K562 (cell line): ENCODE results near the gene SERPINF2. TPM values are rescaled to one million over a fixed set of nuclear protein-coding genes. Genes with fewer than 3 reads are reported as not detected.

Source experiments
- ATAC-seq: fragments of 200-7000 bp; cut with Tn5 transposase; 3 replicates; pipeline ENCODE4 v1.9.1; 2020; ENCODE audit warnings: moderate library complexity
- BruUV-seq: library from RNA; stranded (reverse); fragments of 400-500 nt; replicated peaks from 2 replicates; lab custom pipeline; 2021; lab: Mats Ljungman, UMichigan
- CTCF ChIA-PET: fragments of 300-600 bp; formaldehyde crosslinking; extraction: SDS; loops from one replicate; lab custom pipeline; 2021; ENCODE audit warnings: low intra/inter-chr PET ratio; lab: Yijun Ruan, JAX
- POLR2A ChIA-PET: fragments of 300-600, 350-650 bp; sonication (Branson Sonifier 250); formaldehyde crosslinking; extraction: SDS; loops from one replicate; lab custom pipeline; 2021; ENCODE audit warnings: antibody characterized with exemption, inconsistent platforms; lab: Yijun Ruan, JAX
- DNase-seq, 4 experiments: peaks; one replicate each; pipeline versions ENCODE4 v3.0.0 to v3.0.0-alpha.2; 2011 to 2018; ENCODE audit warnings: low spot score in 3 of 4, mixed read lengths in 3 of 4; ENCODE audit errors: extremely low read depth in 1 of 4
- FAIRE-seq: peaks from 2 replicates; lab custom pipeline; 2011; peaks lifted over from hg19 to GRCh38; lab: Jason Lieb, UNC
- H2AFZ ChIP-seq: 2 replicates; pipeline ENCODE4 v1.6.0; 2011; ENCODE audit warnings: low read depth, low read length, control low read depth, inconsistent platforms
- H3K27ac ChIP-seq: fragments of 200-600 bp; 3 replicates; pipeline ENCODE4 v1.8.0; 2011; ENCODE audit warnings: low read depth, mild to moderate bottlenecking, control low read depth, inconsistent platforms, low read length, moderate library complexity, mixed read lengths; ENCODE audit errors: extremely low read depth
- H3K27me3 ChIP-seq, 2 experiments: fragments of 300-600 bp in 1 of 2; 2 replicates in 1 of 2; 3 replicates in 1 of 2; pipeline versions ENCODE4 v1.6.0 to v1.8.0; 2011; ENCODE audit warnings: inconsistent platforms in 2 of 2, low read length in 2 of 2, mild to moderate bottlenecking in 1 of 2, mixed read lengths in 1 of 2, moderate library complexity in 1 of 2; ENCODE audit not compliant: control insufficient read depth in 2 of 2, insufficient read depth in 2 of 2
- H3K36me3 ChIP-seq: fragments of 300-600 bp; 3 replicates; pipeline ENCODE4 v1.8.0; 2011; ENCODE audit warnings: mild to moderate bottlenecking, low read length, inconsistent platforms; ENCODE audit not compliant: control insufficient read depth, insufficient read depth
- H3K4me1 ChIP-seq, 2 experiments: fragments of 200-600 bp in 1 of 2; replicated peaks in 1 of 2; 2 replicates in 1 of 2; 3 replicates in 1 of 2; pipeline versions ENCODE4 v1.5.1 to v1.8.0; 2011; ENCODE audit warnings: inconsistent platforms in 2 of 2, low read length in 2 of 2, mild to moderate bottlenecking in 1 of 2, mixed read lengths in 1 of 2, moderate library complexity in 1 of 2; ENCODE audit not compliant: control insufficient read depth in 2 of 2, insufficient read depth in 2 of 2
- H3K4me2 ChIP-seq: 2 replicates; pipeline ENCODE4 v1.6.1; 2011; ENCODE audit warnings: low read length, control low read depth, inconsistent platforms, mixed read lengths; ENCODE audit not compliant: insufficient read depth
- H3K4me3 ChIP-seq: fragments of 200-600 bp; sonication (generic), shearing (Covaris generic); 2 replicates; pipeline ENCODE4 v1.5.1; 2016; ENCODE audit warnings: control low read depth, inconsistent platforms
- H3K79me2 ChIP-seq: fragments of 200-600 bp; 3 replicates; pipeline ENCODE4 v1.8.0; 2011; ENCODE audit warnings: low read length, inconsistent platforms; ENCODE audit not compliant: control insufficient read depth, insufficient read depth
- H3K9ac ChIP-seq, 2 experiments: 2 replicates each; pipeline versions ENCODE4 v1.6.0 to v1.6.1; 2011; ENCODE audit warnings: low read depth in 2 of 2, low read length in 2 of 2, control low read depth in 1 of 2, inconsistent platforms in 1 of 2, mild to moderate bottlenecking in 1 of 2, mixed read lengths in 1 of 2; ENCODE audit not compliant: insufficient read depth in 1 of 2
- H3K9me1 ChIP-seq: one replicate; pipeline ENCODE4 v1.6.0; 2011; ENCODE audit warnings: inconsistent platforms, mild to moderate bottlenecking, low read length, moderate library complexity; ENCODE audit not compliant: control insufficient read depth, insufficient read depth
- H3K9me3 ChIP-seq: replicated peaks from 2 replicates; pipeline ENCODE4 v1.5.1; 2011; ENCODE audit warnings: low read depth, low read length, inconsistent platforms; ENCODE audit not compliant: control insufficient read depth, insufficient read depth
- H4K20me1 ChIP-seq: replicated peaks from 2 replicates; pipeline ENCODE4 v1.6.1; 2011; ENCODE audit warnings: low read length, inconsistent platforms, mixed read lengths; ENCODE audit not compliant: control insufficient read depth, insufficient read depth
- GABPB1 ChIP-seq: sonication (generic); formaldehyde crosslinking; IDR thresholded peaks from 2 replicates; pipeline ENCODE4 v1.8.0; 2022; ENCODE audit warnings: mild to moderate bottlenecking, missing genetic modification reagents
- MTA2 ChIP-seq: fragments of 450-650 bp; IDR thresholded peaks from 2 replicates; pipeline ENCODE4 v1.6.1; 2016; ENCODE audit warnings: low read depth
- PYGO2 ChIP-seq: fragments of 450-650 bp; IDR thresholded peaks from 2 replicates; pipeline ENCODE4 v1.6.1; 2016; ENCODE audit warnings: mild to moderate bottlenecking, missing genetic modification characterization, moderate library complexity, missing compliant biosample characterization
- SRF ChIP-seq, 2 experiments: fragments of 250-450, 450-650 bp in 1 of 2; sonication (Bioruptor Pico) in 1 of 2; sonication (generic) in 1 of 2; formaldehyde crosslinking; IDR thresholded peaks; 2 replicates each; pipeline versions ENCODE4 v1.5.0 to v1.5.1; 2020 to 2022; ENCODE audit warnings: mild to moderate bottlenecking in 1 of 2, missing genetic modification reagents in 1 of 2
- ZNF583 ChIP-seq: fragments of 250-450 bp; sonication (Bioruptor Pico); IDR thresholded peaks from 2 replicates; pipeline ENCODE4 v1.4.0; 2020
- ZNF695 ChIP-seq: fragments of 450-650 bp; formaldehyde crosslinking; IDR thresholded peaks from 2 replicates; pipeline ENCODE4 v1.4.0; 2020; ENCODE audit warnings: mild to moderate bottlenecking, moderate library complexity
- WGBS: fragments of 100-300 bp; shearing (Covaris generic); methylation state at CpG from one replicate; pipeline ENCODE4 v1.1.6; 2016; ENCODE audit warnings: low coverage, mixed read lengths; ENCODE audit not compliant: insufficient coverage; ENCODE audit errors: missing lambda C conversion rate; 5-methylcytosine and 5-hydroxymethylcytosine counted together
- in situ Hi-C: fragments of 300-500 bp; cut with MboI; formaldehyde crosslinking; loops from 4 replicates; pipeline ENCODE4 v1.15.0; 2018; ENCODE audit warnings: inconsistent platforms, mixed read lengths
- intact Hi-C: fragments of 100-400 bp; cut with micrococcal nuclease; formaldehyde crosslinking; loops from 2 replicates; pipeline ENCODE4 v1.14.2; 2022
- polyA plus RNA-seq, 8 experiments: library from polyadenylated mRNA; depleted of rRNA in 4 of 8; stranded (reverse) in 5 of 8; unstranded in 3 of 8; fragments of >200 nt; fragmentation: Nextera tagmentation in 2 of 8; fragmentation: Illumina TruSeq in 1 of 8; extraction: Ambion mirVana in 2 of 8; extraction: Trizol in 1 of 8; gene quantifications; 2 replicates each; pipeline versions ENCODE4 v1.2.1 to v1.2.3, GENCODE V29; 2011 to 2014; ENCODE audit warnings: inconsistent platforms in 1 of 8, missing spikeins in 1 of 8
- total RNA-seq, 7 experiments: library from RNA; depleted of rRNA in 6 of 7; stranded (reverse); fragments of >200 nt in 6 of 7; fragmentation: Illumina TruSeq in 2 of 7; extraction: Trizol in 2 of 7; gene quantifications; 2 replicates each; pipeline versions ENCODE4 v1.2.1 to v1.2.3, GENCODE V29; 2011 to 2021; ENCODE audit warnings: low replicate concordance in 1 of 7
- TF ChIP-seq, protein P1 (sequence below), 3 experiments: IDR thresholded peaks in 2 of 3; conservative IDR thresholded peaks in 1 of 3; 2 replicates each; pipeline ENCODE4 v1.5.1; 2011 to 2012; ENCODE audit warnings: low read length in 3 of 3, mild to moderate bottlenecking in 3 of 3, control low read depth in 2 of 3, improper control_type of control experiment in 1 of 3, inconsistent platforms in 1 of 3, low read depth in 1 of 3, mixed read lengths in 1 of 3, moderate library complexity in 1 of 3; ENCODE audit not compliant: insufficient read depth in 2 of 3
- TF ChIP-seq, protein P2 (sequence below): fragments of 200-800 bp; sonication (Bioruptor generic); IDR thresholded peaks from 2 replicates; pipeline ENCODE4 v1.6.1; 2017; ENCODE audit warnings: missing genetic modification characterization, missing compliant biosample characterization
- TF ChIP-seq, protein P3 (sequence below): fragments of 450-650 bp; formaldehyde crosslinking; IDR thresholded peaks from 2 replicates; pipeline ENCODE4 v1.4.0; 2020; ENCODE audit warnings: mild to moderate bottlenecking, mixed read lengths
- TF ChIP-seq, protein P4 (sequence below): fragments of 200-800 bp; sonication (Bioruptor generic); IDR thresholded peaks from 2 replicates; pipeline ENCODE4 v1.6.1; 2017; ENCODE audit warnings: missing genetic modification characterization, missing compliant biosample characterization
- TF ChIP-seq, protein P5 (sequence below): fragments of 450-650 bp; IDR thresholded peaks from 2 replicates; pipeline ENCODE4 v1.6.1; 2018; ENCODE audit not compliant: partially characterized antibody

SERPINF2 gene
- total and polyA plus RNA-seq, 9 of the 15 experiments (the other 6 are each of a cell fraction or from before 2014, with no cell fraction given): 0.22 TPM; not detected in 8

DNA sequence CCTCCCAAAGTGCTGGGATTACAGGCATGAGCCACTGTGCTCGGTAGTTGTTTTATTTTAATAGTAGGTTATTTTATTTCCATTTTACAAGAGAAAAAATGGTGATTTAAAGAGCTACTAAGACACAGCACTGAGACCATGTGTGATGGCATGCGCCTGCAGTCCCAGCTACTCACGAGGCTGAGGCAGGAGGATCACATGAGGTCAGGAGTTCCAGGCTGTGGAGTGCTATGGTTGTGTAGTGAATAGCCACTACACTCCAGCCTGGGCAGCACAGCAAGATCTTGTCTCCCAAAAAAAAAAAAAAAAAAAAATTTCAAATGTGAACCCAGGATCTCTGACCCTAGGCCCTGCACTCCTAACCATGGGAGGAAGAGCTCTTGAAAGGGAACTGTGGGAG, 22.9 kb downstream of the SERPINF2 start:
- ATAC-seq: no peak
- WGBS: 83% methylated on average over 2 of the region's 3 CpGs
- POLR2A ChIA-PET: interaction anchor here (0.6 to 1.2 kb wide), 5 partner anchors 10 to 113 kb away, joined by 3 to 4 read pairs (median 3); no protein-coding TSS in a partner anchor
- Histone ChIP-seq H3K27ac (no peak overlapping the region), H3K4me2 (no peak overlapping the region), H3K4me3 (no peak overlapping the region), H3K9me3 (no peaks in the 10 kb centered on the region), H2AFZ (no peak overlapping the region), H3K9me1 (no peaks in the 10 kb centered on the region), H3K36me3 (0 out of 3 replicates have a peak, but pooled peaks cover 4% of the 10 kb centered on the region), H3K4me1 (peaks cover 21 to 40% of the 10 kb centered on the region in 2 experiments; a peak in 4 of 5 replicates), H3K27me3 (no peaks in the 10 kb centered on the region), H3K9ac (peak overlapping the region in 1 of 2 experiments; percentile 76; a peak in 1 of 4 replicates), H3K79me2 (peaks cover 22% of the 10 kb centered on the region), H4K20me1 (no peaks in the 10 kb centered on the region)
- BruUV-seq: no TSS peak
- CTCF ChIA-PET: no interaction called here
- intact Hi-C loops (no loop called here), in situ Hi-C loops (loop anchor here (5.0 kb wide), 1 partner anchor 33 kb away; no protein-coding TSS in a partner anchor)
- DNase-seq: no peak
- FAIRE-seq: no peak
- TF ChIP-seq, protein P1, sequence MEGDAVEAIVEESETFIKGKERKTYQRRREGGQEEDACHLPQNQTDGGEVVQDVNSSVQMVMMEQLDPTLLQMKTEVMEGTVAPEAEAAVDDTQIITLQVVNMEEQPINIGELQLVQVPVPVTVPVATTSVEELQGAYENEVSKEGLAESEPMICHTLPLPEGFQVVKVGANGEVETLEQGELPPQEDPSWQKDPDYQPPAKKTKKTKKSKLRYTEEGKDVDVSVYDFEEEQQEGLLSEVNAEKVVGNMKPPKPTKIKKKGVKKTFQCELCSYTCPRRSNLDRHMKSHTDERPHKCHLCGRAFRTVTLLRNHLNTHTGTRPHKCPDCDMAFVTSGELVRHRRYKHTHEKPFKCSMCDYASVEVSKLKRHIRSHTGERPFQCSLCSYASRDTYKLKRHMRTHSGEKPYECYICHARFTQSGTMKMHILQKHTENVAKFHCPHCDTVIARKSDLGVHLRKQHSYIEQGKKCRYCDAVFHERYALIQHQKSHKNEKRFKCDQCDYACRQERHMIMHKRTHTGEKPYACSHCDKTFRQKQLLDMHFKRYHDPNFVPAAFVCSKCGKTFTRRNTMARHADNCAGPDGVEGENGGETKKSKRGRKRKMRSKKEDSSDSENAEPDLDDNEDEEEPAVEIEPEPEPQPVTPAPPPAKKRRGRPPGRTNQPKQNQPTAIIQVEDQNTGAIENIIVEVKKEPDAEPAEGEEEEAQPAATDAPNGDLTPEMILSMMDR (IDR thresholded peaks at IDR 0.05 in 2 of 3, conservative IDR thresholded peaks at IDR 0.05 in 1 of 3; ENCODE audit: insufficient read depth in 2 of 3, low read depth in 1 of 3, low read length in 3 of 3): no peak
- no peak for TF ChIP-seq SRF (CRISPR knock-in tag; IDR thresholded peaks at IDR 0.05)
- TF ChIP-seq, protein P2, sequence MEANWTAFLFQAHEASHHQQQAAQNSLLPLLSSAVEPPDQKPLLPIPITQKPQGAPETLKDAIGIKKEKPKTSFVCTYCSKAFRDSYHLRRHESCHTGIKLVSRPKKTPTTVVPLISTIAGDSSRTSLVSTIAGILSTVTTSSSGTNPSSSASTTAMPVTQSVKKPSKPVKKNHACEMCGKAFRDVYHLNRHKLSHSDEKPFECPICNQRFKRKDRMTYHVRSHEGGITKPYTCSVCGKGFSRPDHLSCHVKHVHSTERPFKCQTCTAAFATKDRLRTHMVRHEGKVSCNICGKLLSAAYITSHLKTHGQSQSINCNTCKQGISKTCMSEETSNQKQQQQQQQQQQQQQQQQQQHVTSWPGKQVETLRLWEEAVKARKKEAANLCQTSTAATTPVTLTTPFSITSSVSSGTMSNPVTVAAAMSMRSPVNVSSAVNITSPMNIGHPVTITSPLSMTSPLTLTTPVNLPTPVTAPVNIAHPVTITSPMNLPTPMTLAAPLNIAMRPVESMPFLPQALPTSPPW: no peak
- no peak for TF ChIP-seq PYGO2
- TF ChIP-seq ZNF583 (CRISPR knock-in tag): no peak
- TF ChIP-seq, protein P3, sequence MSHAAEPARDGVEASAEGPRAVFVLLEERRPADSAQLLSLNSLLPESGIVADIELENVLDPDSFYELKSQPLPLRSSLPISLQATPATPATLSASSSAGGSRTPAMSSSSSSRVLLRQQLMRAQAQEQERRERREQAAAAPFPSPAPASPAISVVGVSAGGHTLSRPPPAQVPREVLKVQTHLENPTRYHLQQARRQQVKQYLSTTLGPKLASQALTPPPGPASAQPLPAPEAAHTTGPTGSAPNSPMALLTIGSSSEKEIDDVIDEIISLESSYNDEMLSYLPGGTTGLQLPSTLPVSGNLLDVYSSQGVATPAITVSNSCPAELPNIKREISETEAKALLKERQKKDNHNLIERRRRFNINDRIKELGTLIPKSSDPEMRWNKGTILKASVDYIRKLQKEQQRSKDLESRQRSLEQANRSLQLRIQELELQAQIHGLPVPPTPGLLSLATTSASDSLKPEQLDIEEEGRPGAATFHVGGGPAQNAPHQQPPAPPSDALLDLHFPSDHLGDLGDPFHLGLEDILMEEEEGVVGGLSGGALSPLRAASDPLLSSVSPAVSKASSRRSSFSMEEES: no peak
- no peak for TF ChIP-seq ZNF695 (CRISPR knock-in tag)
- TF ChIP-seq GABPB1 (CRISPR knock-in tag): no peak
- TF ChIP-seq MTA2: no peak
- TF ChIP-seq, protein P4, sequence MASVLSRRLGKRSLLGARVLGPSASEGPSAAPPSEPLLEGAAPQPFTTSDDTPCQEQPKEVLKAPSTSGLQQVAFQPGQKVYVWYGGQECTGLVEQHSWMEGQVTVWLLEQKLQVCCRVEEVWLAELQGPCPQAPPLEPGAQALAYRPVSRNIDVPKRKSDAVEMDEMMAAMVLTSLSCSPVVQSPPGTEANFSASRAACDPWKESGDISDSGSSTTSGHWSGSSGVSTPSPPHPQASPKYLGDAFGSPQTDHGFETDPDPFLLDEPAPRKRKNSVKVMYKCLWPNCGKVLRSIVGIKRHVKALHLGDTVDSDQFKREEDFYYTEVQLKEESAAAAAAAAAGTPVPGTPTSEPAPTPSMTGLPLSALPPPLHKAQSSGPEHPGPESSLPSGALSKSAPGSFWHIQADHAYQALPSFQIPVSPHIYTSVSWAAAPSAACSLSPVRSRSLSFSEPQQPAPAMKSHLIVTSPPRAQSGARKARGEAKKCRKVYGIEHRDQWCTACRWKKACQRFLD (CRISPR knock-in tag): no peak
- TF ChIP-seq, protein P5, sequence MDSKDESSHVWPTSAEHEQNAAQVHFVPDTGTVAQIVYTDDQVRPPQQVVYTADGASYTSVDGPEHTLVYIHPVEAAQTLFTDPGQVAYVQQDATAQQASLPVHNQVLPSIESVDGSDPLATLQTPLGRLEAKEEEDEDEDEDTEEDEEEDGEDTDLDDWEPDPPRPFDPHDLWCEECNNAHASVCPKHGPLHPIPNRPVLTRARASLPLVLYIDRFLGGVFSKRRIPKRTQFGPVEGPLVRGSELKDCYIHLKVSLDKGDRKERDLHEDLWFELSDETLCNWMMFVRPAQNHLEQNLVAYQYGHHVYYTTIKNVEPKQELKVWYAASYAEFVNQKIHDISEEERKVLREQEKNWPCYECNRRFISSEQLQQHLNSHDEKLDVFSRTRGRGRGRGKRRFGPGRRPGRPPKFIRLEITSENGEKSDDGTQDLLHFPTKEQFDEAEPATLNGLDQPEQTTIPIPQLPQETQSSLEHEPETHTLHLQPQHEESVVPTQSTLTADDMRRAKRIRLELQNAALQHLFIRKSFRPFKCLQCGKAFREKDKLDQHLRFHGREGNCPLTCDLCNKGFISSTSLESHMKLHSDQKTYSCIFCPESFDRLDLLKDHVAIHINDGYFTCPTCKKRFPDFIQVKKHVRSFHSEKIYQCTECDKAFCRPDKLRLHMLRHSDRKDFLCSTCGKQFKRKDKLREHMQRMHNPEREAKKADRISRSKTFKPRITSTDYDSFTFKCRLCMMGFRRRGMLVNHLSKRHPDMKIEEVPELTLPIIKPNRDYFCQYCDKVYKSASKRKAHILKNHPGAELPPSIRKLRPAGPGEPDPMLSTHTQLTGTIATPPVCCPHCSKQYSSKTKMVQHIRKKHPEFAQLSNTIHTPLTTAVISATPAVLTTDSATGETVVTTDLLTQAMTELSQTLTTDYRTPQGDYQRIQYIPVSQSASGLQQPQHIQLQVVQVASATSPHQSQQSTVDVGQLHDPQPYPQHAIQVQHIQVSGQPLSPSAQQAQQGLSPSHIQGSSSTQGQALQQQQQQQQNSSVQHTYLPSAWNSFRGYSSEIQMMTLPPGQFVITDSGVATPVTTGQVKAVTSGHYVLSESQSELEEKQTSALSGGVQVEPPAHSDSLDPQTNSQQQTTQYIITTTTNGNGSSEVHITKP: no peak
